HepG2 (cell line): ENCODE measurements around the gene CCDC38. TPM values are rescaled to one million over a fixed set of nuclear protein-coding genes. Genes with fewer than 3 reads are reported as not detected.
A peak's percentile ranks its signal among the peaks of the same experiment; 100 is the strongest.

Source experiments
- ATF7-NPFF ChIP-seq: sonication (generic); formaldehyde crosslinking; IDR thresholded peaks from 2 replicates; pipeline ENCODE4 v1.8.1; 2023; ENCODE audit warnings: mild to moderate bottlenecking, low read depth, missing genetic modification reagents, moderate library complexity
- BORCS8-MEF2B ChIP-seq: sonication (generic); formaldehyde crosslinking; IDR thresholded peaks from 2 replicates; pipeline ENCODE4 v1.8.0; 2022; ENCODE audit warnings: mild to moderate bottlenecking, missing genetic modification reagents
- CHD4 ChIP-seq: fragments of 200-600 bp; sonication (generic); IDR thresholded peaks from 2 replicates; pipeline ENCODE4 v1.7.0; 2017; ENCODE audit warnings: mild to moderate bottlenecking, low read length, borderline replicate concordance
- DR1 ChIP-seq: sonication (generic); formaldehyde crosslinking; IDR thresholded peaks from 2 replicates; pipeline ENCODE4 v1.8.0; 2021; ENCODE audit warnings: mild to moderate bottlenecking, missing genetic modification reagents, inconsistent platforms
- FOXJ3 ChIP-seq: sonication (generic); formaldehyde crosslinking; IDR thresholded peaks from 2 replicates; pipeline ENCODE4 v1.4.0; 2020; ENCODE audit warnings: missing genetic modification reagents, mild to moderate bottlenecking, borderline replicate concordance
- KAT7 ChIP-seq: IDR thresholded peaks from 2 replicates; pipeline ENCODE4 v1.6.1; 2018; ENCODE audit warnings: borderline replicate concordance, missing compliant biosample characterization
- KLF16 ChIP-seq, 2 experiments: sonication (generic) in 1 of 2; formaldehyde crosslinking in 1 of 2; IDR thresholded peaks; 2 replicates each; pipeline versions ENCODE4 v1.6.1 to v1.8.0; 2016 to 2023; ENCODE audit warnings: missing genetic modification reagents in 2 of 2, missing compliant biosample characterization in 1 of 2
- LCORL ChIP-seq, 2 experiments: fragments of 450-650 bp in 1 of 2; sonication (generic) in 1 of 2; formaldehyde crosslinking in 1 of 2; IDR thresholded peaks; 2 replicates each; pipeline versions ENCODE4 v1.5.0 to v1.6.1; 2017 to 2020; ENCODE audit warnings: antibody characterized with exemption in 1 of 2, missing genetic modification reagents in 1 of 2
- PRDM10 ChIP-seq: sonication (generic); formaldehyde crosslinking; IDR thresholded peaks from 2 replicates; pipeline ENCODE4 v1.4.0; 2020; ENCODE audit warnings: low read depth, missing genetic modification reagents
- RAD51 ChIP-seq: fragments of 450-650 bp; IDR thresholded peaks from 2 replicates; pipeline ENCODE4 v1.6.1; 2016; ENCODE audit warnings: borderline replicate concordance
- RFXAP ChIP-seq: sonication (generic); formaldehyde crosslinking; IDR thresholded peaks from 2 replicates; pipeline ENCODE4 v1.4.0; 2020; ENCODE audit warnings: missing genetic modification reagents, borderline replicate concordance
- SALL1 ChIP-seq: sonication (generic); formaldehyde crosslinking; IDR thresholded peaks from 2 replicates; pipeline ENCODE4 v1.8.0; 2022; ENCODE audit warnings: mild to moderate bottlenecking, missing genetic modification reagents
- TAF15 ChIP-seq: fragments of 200-400 bp; formaldehyde crosslinking; IDR thresholded peaks from one replicate; pipeline ENCODE4 v1.6.1; 2018; ENCODE audit warnings: mild to moderate bottlenecking, low read depth, low read length; ENCODE audit not compliant: poor library complexity, severe bottlenecking
- ZMAT3 ChIP-seq: sonication (generic); formaldehyde crosslinking; conservative IDR thresholded peaks from 2 replicates; pipeline ENCODE4 v1.7.0; 2021; ENCODE audit warnings: missing genetic modification reagents
- ZNF646 ChIP-seq: sonication (generic); formaldehyde crosslinking; IDR thresholded peaks from 2 replicates; pipeline ENCODE4 v1.9.0; 2021; ENCODE audit warnings: mild to moderate bottlenecking, missing genetic modification reagents
- ZNF710 ChIP-seq: sonication (generic); formaldehyde crosslinking; IDR thresholded peaks from 2 replicates; pipeline ENCODE4 v1.5.0; 2020; ENCODE audit warnings: mild to moderate bottlenecking, missing genetic modification reagents, borderline replicate concordance
- ZNF891 ChIP-seq: sonication (generic); formaldehyde crosslinking; IDR thresholded peaks from 2 replicates; pipeline ENCODE4 v1.5.0; 2020; ENCODE audit warnings: mild to moderate bottlenecking, missing genetic modification reagents
- ZZZ3 ChIP-seq: sonication (generic); formaldehyde crosslinking; IDR thresholded peaks from 2 replicates; pipeline ENCODE4 v1.4.0; 2020; ENCODE audit warnings: missing genetic modification reagents, mild to moderate bottlenecking, borderline replicate concordance
- polyA plus RNA-seq, 8 experiments: library from polyadenylated mRNA; depleted of rRNA in 3 of 8; stranded (reverse) in 7 of 8; unstranded in 1 of 8; fragments of >200 nt; fragmentation: Illumina TruSeq in 4 of 8; extraction: Trizol in 4 of 8; gene quantifications; 2 replicates each; pipeline versions ENCODE4 v1.2.1 to v1.2.3, GENCODE V29; 2011 to 2016; ENCODE audit warnings: low read depth in 4 of 8, missing spikeins in 1 of 8, mixed read lengths in 1 of 8; ENCODE audit not compliant: insufficient read depth in 1 of 8
- total RNA-seq, 5 experiments: library from RNA; depleted of rRNA; stranded (reverse); fragments of >200 nt; fragmentation: Illumina TruSeq; extraction: Trizol; gene quantifications; 2 replicates each; pipeline ENCODE4 v1.2.3, GENCODE V29; 2016; ENCODE audit warnings: low read depth in 1 of 5

CCDC38 gene
- total and polyA plus RNA-seq, 2 of the 13 experiments (the other 11 are each of a cell fraction or from before 2014, with no cell fraction given): 0.24 to 0.32 TPM

GRCh38 chr12:95976416-95976832 lies 34.0 kb upstream of the CCDC38 start (continued):
- TF ChIP-seq KAT7 (CRISPR knock-in tag) (peak; percentile 42; the same call in 1 of the 2 replicates), SALL1 (peak; percentile 96), KLF16 (CRISPR knock-in tag; IDR thresholded peaks at IDR 0.05) (peak in 1 of 2 experiments; percentile 17; a peak in 1 of 4 replicates), RFXAP (CRISPR knock-in tag) (peak; percentile 81; the same call in 1 of the 2 replicates), RAD51 (no peak), ZNF710 (CRISPR knock-in tag) (peak; percentile 82; the same call in 1 of the 2 replicates), ZZZ3 (no peak), ZMAT3 (no peak), PRDM10 (CRISPR knock-in tag) (no peak), DR1 (no peak), LCORL (IDR thresholded peaks at IDR 0.05) (no peak), LCORL (CRISPR knock-in tag; IDR thresholded peaks at IDR 0.05) (0 out of 2 replicates have a peak, but pooled peaks have one; percentile 16), TAF15 (no peak), ZNF891 (CRISPR knock-in tag) (no peak), ZNF646 (CRISPR knock-in tag) (no peak), FOXJ3 (peak; percentile 74; the same call in 1 of the 2 replicates), BORCS8-MEF2B (CRISPR knock-in tag) (peak; percentile 59), CHD4 (no peak), ATF7-NPFF (CRISPR knock-in tag) (no peak)
